Activated CD4-positive, alpha-beta T cell treated with anti-CD3 and anti-CD28 coated beads, Interleukin-2, amount 10 ng/mL, durations not matched to agents 7 days and 5 days (primary cell): ENCODE data around the gene OPA3. TPM values are rescaled to one million over a fixed set of nuclear protein-coding genes. Genes with fewer than 3 reads are reported as not detected.

Experiments used
- CTCF ChIA-PET: fragments of 350-600 bp; sonication (Branson Sonifier 250); formaldehyde crosslinking; loops from one replicate; lab custom pipeline; 2021; ENCODE audit warnings: antibody characterized with exemption; lab: Charles Lee
- POLR2A ChIA-PET: fragments of 350-600 bp; sonication (Branson Sonifier 250); formaldehyde crosslinking; loops from one replicate; lab custom pipeline; 2021; ENCODE audit warnings: antibody characterized with exemption; lab: Charles Lee
- DNase-seq: peaks from one replicate; pipeline ENCODE4 v3.0.0-alpha.2; 2020
- H3K27ac Mint-ChIP-seq: one replicate; pipeline ENCODE4 v1.8.0; 2021; ENCODE audit warnings: mild to moderate bottlenecking, moderate library complexity, mixed read lengths
- H3K27me3 Mint-ChIP-seq: one replicate; pipeline ENCODE4 v1.8.0; 2021; ENCODE audit warnings: mixed read lengths
- H3K36me3 Mint-ChIP-seq: one replicate; pipeline ENCODE4 v1.8.0; 2021; ENCODE audit warnings: low read depth, mixed read lengths
- H3K4me1 Mint-ChIP-seq: one replicate; pipeline ENCODE4 v1.8.0; 2021; ENCODE audit warnings: mixed read lengths
- H3K4me3 Mint-ChIP-seq: one replicate; pipeline ENCODE4 v1.8.0; 2021; ENCODE audit warnings: mild to moderate bottlenecking, moderate library complexity, mixed read lengths
- H3K9me3 Mint-ChIP-seq: one replicate; pipeline ENCODE4 v1.8.0; 2021; ENCODE audit warnings: mixed read lengths
- total RNA-seq, 2 experiments: library from RNA; stranded (reverse); gene quantifications; one replicate each; pipeline ENCODE4 v1.2.3, GENCODE V29; 2021

OPA3 gene
- total RNA-seq, 2 experiments from 2014 or later, result 12.6 to 13.4 TPM

- no peak overlapping the region for H3K4me3 Mint-ChIP-seq
- POLR2A ChIA-PET, result no interaction called here
Measured at GRCh38 chr19:45492137-45492626, 92.4 kb downstream of the OPA3 start.

DNA sequence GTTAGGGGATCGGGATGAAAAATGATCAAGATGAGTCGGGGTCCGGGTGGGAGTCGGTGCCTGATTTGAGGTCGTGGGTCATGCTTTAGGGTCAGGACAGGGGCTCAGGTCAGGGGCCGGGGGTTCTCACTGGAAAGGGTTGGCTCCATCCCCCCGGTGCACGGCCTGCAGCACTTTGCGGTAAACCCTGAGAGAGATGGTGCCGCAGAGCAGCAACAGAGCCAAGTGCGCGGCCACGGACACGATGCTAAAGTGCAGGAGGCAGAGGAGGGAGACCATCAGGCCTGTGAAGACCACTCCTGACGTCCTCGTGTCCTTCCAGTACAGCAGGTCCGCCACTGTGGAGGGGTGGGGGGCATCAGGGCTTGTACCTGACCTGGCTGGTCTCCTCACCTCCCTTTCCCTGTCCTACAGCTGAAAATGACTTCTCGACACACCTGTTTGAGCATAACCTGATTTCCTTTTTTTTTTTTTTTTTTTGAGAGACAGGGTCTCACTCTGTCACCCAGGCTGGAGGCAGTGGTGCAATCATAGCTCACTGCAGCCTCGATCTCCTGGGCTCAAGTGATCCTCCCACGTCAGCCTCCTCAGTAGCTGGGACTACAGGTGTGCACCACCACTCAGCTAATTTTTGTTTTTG lies 95.3 kb downstream of the OPA3 start:
- Mint-ChIP-seq H3K9me3 (no peaks in the 10 kb centered on the region), H3K27ac (no peak overlapping the region), H3K4me3 (no peak overlapping the region), H3K27me3 (peaks cover 5% of the 10 kb centered on the region), H3K4me1 (peaks cover 26% of the 10 kb centered on the region), H3K36me3 (no peaks in the 10 kb centered on the region)
- ChIA-PET POLR2A (no interaction called here), CTCF (interaction anchor here (0.9 to 2.9 kb wide), 4 partner anchors 9 to 76 kb away, joined by 3 to 16 read pairs (median 7); no protein-coding TSS in a partner anchor)
- no peak for DNase-seq

More at GRCh38 chr19:45492137-45492626, 92.4 kb downstream of the OPA3 start:
- Mint-ChIP-seq H3K9me3 (no peaks in the 10 kb centered on the region), H3K27me3 (peaks cover 20% of the 10 kb centered on the region), H3K4me1 (peaks cover 24% of the 10 kb centered on the region), H3K36me3 (no peaks in the 10 kb centered on the region), H3K27ac (no peak overlapping the region)
- CTCF ChIA-PET, result interaction anchor here (1.9 kb wide), 1 partner anchor 12 kb away, joined by 7 read pairs; no protein-coding TSS in a partner anchor
- no peak for DNase-seq

DNA sequence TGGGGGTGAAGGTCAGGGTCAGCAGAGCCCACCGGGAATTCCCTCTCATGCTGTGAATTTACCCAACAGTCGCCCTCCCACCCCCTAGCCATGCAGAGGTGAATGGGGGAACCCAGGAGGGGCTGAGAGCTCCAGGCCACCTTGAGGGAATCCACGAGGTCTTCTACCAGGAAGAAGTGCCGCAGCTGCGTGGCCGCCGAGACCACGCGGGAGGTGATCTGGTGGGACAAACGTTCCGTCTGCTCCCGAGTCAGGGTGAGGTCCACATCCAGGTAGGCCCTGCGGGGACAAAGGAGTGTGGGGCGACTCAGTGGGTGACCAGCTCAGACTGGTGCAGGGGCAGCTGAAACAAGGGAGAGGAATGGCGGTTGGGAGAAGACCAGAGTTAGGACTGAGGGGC lies 95.9 kb downstream of the OPA3 start:
- Mint-ChIP-seq H3K27ac (no peak overlapping the region), H3K4me3 (no peak overlapping the region), H3K27me3 (peaks cover 5% of the 10 kb centered on the region), H3K36me3 (no peaks in the 10 kb centered on the region), H3K9me3 (no peaks in the 10 kb centered on the region), H3K4me1 (peaks cover 24% of the 10 kb centered on the region)
- no peak for DNase-seq
- POLR2A ChIA-PET, result no interaction called here
- CTCF ChIA-PET, result interaction anchor here (1.1 to 2.9 kb wide), 4 partner anchors 8 to 49 kb away, joined by 3 to 16 read pairs (median 7); partner anchors contain the start of gene RTN2

GRCh38 chr19:45485305-45486077 lies 99.1 kb downstream of the OPA3 start:
- peak overlapping the region; percentile 80 for H3K27ac Mint-ChIP-seq
- peak overlapping the region; percentile 90 for H3K4me3 Mint-ChIP-seq
- peak; percentile 99 for DNase-seq
- POLR2A ChIA-PET, result interaction anchor here (0.5 kb wide), 1 partner anchor 688 kb away, joined by 3 read pairs; no protein-coding TSS in a partner anchor
- H3K36me3 Mint-ChIP-seq, result no peaks in the 10 kb centered on the region
- no peaks in the 10 kb centered on the region for H3K9me3 Mint-ChIP-seq
- CTCF ChIA-PET, result interaction anchor here (0.5 to 3.5 kb wide), 57 partner anchors 8 to 393 kb away, joined by 3 to 73 read pairs (median 4); partner anchors contain the start of genes ERCC1, FOSB, OPA3 and PPM1N
- peaks cover 16% of the 10 kb centered on the region for H3K4me1 Mint-ChIP-seq
- peaks cover 4% of the 10 kb centered on the region for H3K27me3 Mint-ChIP-seq

- DNase-seq, result no peak
- POLR2A ChIA-PET, result no interaction called here
- Mint-ChIP-seq H3K9me3 (no peaks in the 10 kb centered on the region), H3K36me3 (no peaks in the 10 kb centered on the region), H3K4me1 (peaks cover 21% of the 10 kb centered on the region), H3K4me3 (no peak overlapping the region), H3K27me3 (peaks cover 4% of the 10 kb centered on the region), H3K27ac (no peak overlapping the region)
- CTCF ChIA-PET, result interaction anchor here (0.6 to 3.5 kb wide), 47 partner anchors 8 to 392 kb away, joined by 3 to 73 read pairs (median 5); partner anchors contain the start of genes ERCC1, FOSB, OPA3 and PPM1N
Measured at GRCh38 chr19:45484273-45484945, 100.2 kb downstream of the OPA3 start.

DNA sequence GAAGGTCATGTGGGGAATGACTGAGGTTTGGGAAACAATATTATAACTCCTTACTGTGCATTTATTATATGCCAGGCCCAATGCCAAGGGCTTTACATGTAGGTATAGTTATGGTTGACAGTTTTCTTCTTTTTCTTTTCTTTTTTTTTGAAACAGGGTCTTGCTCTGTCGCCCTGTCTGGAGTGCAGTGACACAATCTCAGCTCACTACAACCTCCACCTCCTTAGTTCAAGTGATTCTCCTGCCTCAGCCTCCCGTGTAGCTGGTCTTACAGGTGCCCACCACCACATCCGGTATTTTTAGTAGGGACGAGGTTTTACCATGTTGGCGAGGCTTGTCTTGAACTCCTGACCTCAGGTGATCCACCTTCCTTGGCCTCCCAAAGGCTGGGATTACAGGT lies 101.6 kb downstream of the OPA3 start:
- Mint-ChIP-seq H3K36me3 (no peaks in the 10 kb centered on the region), H3K27ac (no peak overlapping the region), H3K27me3 (peaks cover 4% of the 10 kb centered on the region), H3K9me3 (no peaks in the 10 kb centered on the region), H3K4me1 (peaks cover 34% of the 10 kb centered on the region), H3K4me3 (no peak overlapping the region)
- DNase-seq, result no peak
- CTCF ChIA-PET, result interaction anchor here (1.5 kb wide), 1 partner anchor 44 kb away, joined by 7 read pairs; no protein-coding TSS in a partner anchor
- POLR2A ChIA-PET, result no interaction called here

DNA sequence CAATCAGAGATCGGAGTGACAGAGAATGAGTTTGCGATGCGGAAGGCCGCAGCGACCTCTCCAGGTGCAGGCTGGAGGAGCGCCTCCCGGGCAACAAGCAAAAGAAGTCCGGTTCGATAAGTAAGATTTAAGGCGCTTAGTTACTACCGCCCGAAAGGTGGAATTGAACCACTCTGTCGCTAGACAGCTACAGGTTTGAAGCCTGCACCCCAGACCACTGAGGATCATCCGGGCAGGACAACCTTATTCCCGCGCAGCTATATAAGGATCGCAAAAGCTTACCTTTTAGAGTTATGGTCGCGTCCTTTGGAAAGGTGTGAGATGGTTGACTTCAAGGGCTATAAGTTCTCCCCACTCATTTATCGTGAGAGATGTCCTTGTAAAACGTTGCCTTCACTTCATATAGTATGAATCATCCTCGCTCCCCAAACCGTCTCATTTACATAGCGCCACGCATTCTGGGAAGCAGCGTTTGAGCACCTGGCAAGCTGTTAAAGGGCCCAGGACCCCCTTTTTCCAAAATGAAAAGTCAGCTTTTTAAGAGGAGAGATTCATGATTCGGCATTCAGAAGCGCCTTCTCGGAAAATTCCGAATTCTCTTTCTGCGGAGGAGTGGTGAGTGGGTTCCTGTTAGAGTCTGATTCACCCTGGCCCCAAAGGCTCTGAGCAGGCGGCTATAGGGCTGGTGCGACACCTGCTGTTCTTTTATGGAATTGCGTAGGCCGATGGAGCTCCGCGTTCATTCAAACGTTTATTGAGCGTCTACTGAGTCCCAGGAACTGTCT lies 106.0 kb downstream of the OPA3 start:
- ChIA-PET POLR2A (interaction anchor here (0.6 to 1.5 kb wide), 3 partner anchors 33 to 39 kb away, joined by 3 to 12 read pairs (median 3); no protein-coding TSS in a partner anchor), CTCF (interaction anchor here (0.6 to 16.9 kb wide), 43 partner anchors 8 to 386 kb away, joined by 3 to 310 read pairs (median 6); partner anchors contain the start of genes EML2, ERCC1, FOSB and GIPR)
- Mint-ChIP-seq H3K27me3 (peaks cover 30% of the 10 kb centered on the region), H3K36me3 (no peaks in the 10 kb centered on the region), H3K4me1 (peaks cover 44% of the 10 kb centered on the region), H3K4me3 (peak overlapping the region; percentile 81), H3K9me3 (no peaks in the 10 kb centered on the region), H3K27ac (peak overlapping the region; percentile 98)
- peak; percentile 91 for DNase-seq

DNA sequence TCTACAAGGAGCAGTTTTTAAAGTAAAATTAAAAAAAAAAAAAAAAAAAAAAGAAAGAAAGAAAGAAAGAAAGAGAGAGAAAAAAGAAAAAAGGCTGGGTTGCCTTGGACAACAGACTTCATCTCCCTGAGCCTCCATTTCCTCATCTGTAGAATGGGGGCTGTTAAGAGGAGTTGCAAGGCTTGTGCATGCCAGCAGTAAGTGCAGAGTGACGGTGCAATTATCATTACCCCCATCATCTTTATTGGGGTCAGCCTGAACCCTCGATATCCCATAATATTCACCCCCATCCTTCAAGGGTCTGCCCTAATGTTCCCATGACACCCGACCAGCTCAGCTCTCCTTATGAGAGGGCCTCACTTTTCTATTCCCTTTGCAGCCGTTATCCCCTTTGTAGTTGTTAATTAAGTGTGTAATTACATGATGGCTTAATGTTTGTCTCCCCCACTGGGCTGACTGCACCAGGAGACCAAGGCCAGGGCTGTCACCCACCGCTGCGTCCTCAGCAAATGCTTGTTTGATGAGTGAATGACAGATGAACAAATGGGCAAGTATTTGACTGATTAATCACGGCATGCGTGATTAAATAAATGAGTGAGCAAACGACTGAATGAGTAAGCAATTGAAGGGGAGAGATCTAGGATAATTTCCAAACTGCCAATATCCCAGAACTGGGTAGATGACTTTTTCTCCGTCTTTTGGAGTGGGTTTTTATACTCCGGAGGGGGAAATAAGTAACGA lies 106.7 kb downstream of the OPA3 start:
- no peaks in the 10 kb centered on the region for H3K9me3 Mint-ChIP-seq
- POLR2A ChIA-PET, result interaction anchor here (0.7 to 1.5 kb wide), 2 partner anchors 32 to 38 kb away, joined by 3 to 12 read pairs; no protein-coding TSS in a partner anchor
- no peaks in the 10 kb centered on the region for H3K36me3 Mint-ChIP-seq
- peak overlapping the region; percentile 98 for H3K27ac Mint-ChIP-seq
- peak overlapping the region; percentile 81 for H3K4me3 Mint-ChIP-seq
- peaks cover 36% of the 10 kb centered on the region for H3K27me3 Mint-ChIP-seq
- DNase-seq, result no peak
- H3K4me1 Mint-ChIP-seq, result peaks cover 46% of the 10 kb centered on the region
- CTCF ChIA-PET, result interaction anchor here (0.6 to 16.9 kb wide), 34 partner anchors 7 to 256 kb away, joined by 3 to 310 read pairs (median 10); partner anchors contain the start of genes ERCC1, FOSB, OPA3 and PPM1N

Other genes starting within 250 kb of the OPA3 start
- not detected for gene KLC3, start 244.1 kb downstream of the OPA3 start, total RNA-seq
- gene ERCC2, start 214.2 kb downstream of the OPA3 start, total RNA-seq, result 10 to 100 TPM; 17.3 to 21.4 TPM
- 10 to 100 TPM; 15.5 to 17.7 TPM for gene PPP1R13L, start 179.7 kb downstream of the OPA3 start, total RNA-seq
- gene POLR1G, start 178.2 kb downstream of the OPA3 start, total RNA-seq, result 1 to 10 TPM; 7.0 to 7.4 TPM
- 10 to 100 TPM; 59.9 to 66.1 TPM for gene ERCC1, start 160.9 kb downstream of the OPA3 start, total RNA-seq
- gene FOSB, start 116.8 kb downstream of the OPA3 start, total RNA-seq, result 10 to 100 TPM; 36.0 to 43.9 TPM
- gene RTN2, start 87.8 kb downstream of the OPA3 start, total RNA-seq, result 1 to 10 TPM; 1.8 to 2.0 TPM
- gene PPM1N, start 86.4 kb downstream of the OPA3 start, total RNA-seq, result 1 to 10 TPM in 1 of 2 experiments, under 1 TPM in 1; 0.82 to 1.1 TPM
- gene VASP, start 77.3 kb downstream of the OPA3 start, total RNA-seq, result 100 to 1,000 TPM; 143 to 157 TPM
- not detected for gene GPR4, start 17.4 kb upstream of the OPA3 start, total RNA-seq
- gene EML2, start 54.6 kb upstream of the OPA3 start, total RNA-seq, result 10 to 100 TPM; 80.7 to 87.3 TPM
- 1 to 10 TPM; 1.3 to 1.4 TPM for gene GIPR, start 83.4 kb upstream of the OPA3 start, total RNA-seq
- 100 to 1,000 TPM; 485 to 566 TPM for gene SNRPD2, start 107.2 kb upstream of the OPA3 start, total RNA-seq
- gene QPCTL, start 107.9 kb upstream of the OPA3 start, total RNA-seq, result 1 to 10 TPM; 6.1 to 7.3 TPM
- gene FBXO46, start 146.1 kb upstream of the OPA3 start, total RNA-seq, result 10 to 100 TPM; 38.5 to 40.0 TPM
- not detected for gene MEIOSIN, start 148.6 kb upstream of the OPA3 start, total RNA-seq
- gene SIX5, start 184.4 kb upstream of the OPA3 start, total RNA-seq, result under 1 TPM; 0.64 to 0.85 TPM
- 10 to 100 TPM; 24.1 to 24.4 TPM for gene DMPK, start 197.7 kb upstream of the OPA3 start, total RNA-seq
- 10 to 100 TPM; 35.0 to 37.8 TPM for gene DMWD, start 208.0 kb upstream of the OPA3 start, total RNA-seq
- gene RSPH6A, start 230.5 kb upstream of the OPA3 start, total RNA-seq, result under 1 TPM; 0.42 to 0.57 TPM